K562 (cell line): ENCODE measurements around the gene SNCB.

Experiments
- DDX20 ChIP-seq: fragments of 450-650 bp; IDR thresholded peaks from 2 replicates; pipeline ENCODE4 v1.6.1; 2016; ENCODE audit warnings: missing genetic modification characterization, low read depth, mild to moderate bottlenecking, missing compliant biosample characterization, moderate library complexity
- DPF2 ChIP-seq: fragments of 450-650 bp; IDR thresholded peaks from 2 replicates; pipeline ENCODE4 v1.6.1; 2016
- EGR1 ChIP-seq: fragments of 450-650 bp; conservative IDR thresholded peaks from 2 replicates; pipeline ENCODE4 v1.6.1; 2017; ENCODE audit warnings: mild to moderate bottlenecking
- HDAC6 ChIP-seq: IDR thresholded peaks from 2 replicates; pipeline ENCODE4 v1.6.1; 2012; ENCODE audit warnings: low read depth, mild to moderate bottlenecking, control low read depth, inconsistent platforms, low read length, moderate library complexity
- SIN3B ChIP-seq: fragments of 450-650 bp; IDR thresholded peaks from 2 replicates; pipeline ENCODE4 v1.6.1; 2017; ENCODE audit warnings: low read depth, mild to moderate bottlenecking, moderate library complexity
- SPI1 ChIP-seq: IDR thresholded peaks from 2 replicates; pipeline ENCODE4 v1.6.1; 2011; ENCODE audit warnings: low read depth, low read length, control low read depth, borderline replicate concordance
- ZNF224 ChIP-seq: sonication (generic); formaldehyde crosslinking; IDR thresholded peaks from 2 replicates; pipeline ENCODE4 v1.8.0; 2022; ENCODE audit warnings: mild to moderate bottlenecking, missing genetic modification reagents
- TF ChIP-seq, protein P1 (sequence below): fragments of 450-650 bp; IDR thresholded peaks from 2 replicates; pipeline ENCODE4 v1.6.1; 2018; ENCODE audit warnings: mild to moderate bottlenecking, low read depth; ENCODE audit not compliant: partially characterized antibody

- no peak for TF ChIP-seq DDX20 (tag)
- TF ChIP-seq EGR1 = no peak; the same call in 1 of the 2 replicates
- TF ChIP-seq HDAC6 = no peak
- no peak for TF ChIP-seq DPF2
- TF ChIP-seq ZNF224 (CRISPR knock-in tag) = no peak
- TF ChIP-seq, protein P1, sequence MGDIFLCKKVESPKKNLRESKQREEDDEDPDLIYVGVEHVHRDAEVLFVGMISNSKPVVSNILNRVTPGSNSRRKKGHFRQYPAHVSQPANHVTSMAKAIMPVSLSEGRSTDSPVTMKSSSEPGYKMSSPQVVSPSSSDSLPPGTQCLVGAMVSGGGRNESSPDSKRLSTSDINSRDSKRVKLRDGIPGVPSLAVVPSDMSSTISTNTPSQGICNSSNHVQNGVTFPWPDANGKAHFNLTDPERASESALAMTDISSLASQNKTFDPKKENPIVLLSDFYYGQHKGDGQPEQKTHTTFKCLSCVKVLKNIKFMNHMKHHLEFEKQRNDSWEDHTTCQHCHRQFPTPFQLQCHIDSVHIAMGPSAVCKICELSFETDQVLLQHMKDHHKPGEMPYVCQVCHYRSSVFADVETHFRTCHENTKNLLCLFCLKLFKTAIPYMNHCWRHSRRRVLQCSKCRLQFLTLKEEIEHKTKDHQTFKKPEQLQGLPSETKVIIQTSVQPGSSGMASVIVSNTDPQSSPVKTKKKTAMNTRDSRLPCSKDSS = no peak
- TF ChIP-seq SPI1 = no peak
- TF ChIP-seq SIN3B = no peak
Measured at GRCh38 chr5:176647843-176648473, 17.6 kb upstream of the SNCB start.
